GM12878 (cell line): ENCODE measurements around the gene S100P. TPM values are rescaled to one million over a fixed set of nuclear protein-coding genes. Genes with fewer than 3 reads are reported as not detected.

Experiments used
- CBX5 ChIP-seq: sonication (generic); IDR thresholded peaks from 2 replicates; pipeline ENCODE4 v1.6.1; 2016; ENCODE audit warnings: low read depth, moderate library complexity, mild to moderate bottlenecking, inconsistent platforms
- CTCF ChIP-seq, 3 experiments: IDR thresholded peaks in 2 of 3; conservative IDR thresholded peaks in 1 of 3; 2 replicates each; pipeline ENCODE4 v1.5.1; 2011; ENCODE audit warnings: low read depth in 3 of 3, low read length in 3 of 3, mild to moderate bottlenecking in 3 of 3, control low read depth in 2 of 3, moderate library complexity in 2 of 3, inconsistent platforms in 1 of 3, mixed read lengths in 1 of 3; ENCODE audit not compliant: control insufficient read depth in 2 of 3, insufficient read depth in 1 of 3; ENCODE audit errors: extremely low read depth in 1 of 3
- MTA2 ChIP-seq: fragments of 450-650 bp; IDR thresholded peaks from 2 replicates; pipeline ENCODE4 v1.6.1; 2016; ENCODE audit warnings: low read depth, mild to moderate bottlenecking, moderate library complexity
- NR2C1 ChIP-seq: fragments of 450-650 bp; IDR thresholded peaks from 2 replicates; pipeline ENCODE4 v1.6.1; 2017; ENCODE audit warnings: antibody characterized with exemption, mild to moderate bottlenecking, moderate library complexity
- PBX3 ChIP-seq: IDR thresholded peaks from 2 replicates; pipeline ENCODE4 v1.6.1; 2011; ENCODE audit warnings: mild to moderate bottlenecking, low read depth, low read length, moderate library complexity; ENCODE audit not compliant: insufficient replicate concordance
- POU2F2 ChIP-seq: IDR thresholded peaks from 3 replicates; pipeline ENCODE4 v1.6.1; 2011; ENCODE audit warnings: low read depth, mild to moderate bottlenecking, low read length, borderline replicate concordance
- SMAD5 ChIP-seq: IDR thresholded peaks from 2 replicates; pipeline ENCODE4 v1.6.1; 2016; ENCODE audit warnings: antibody characterized with exemption, low read depth
- SMARCA5 ChIP-seq: fragments of 450-650 bp; IDR thresholded peaks from 2 replicates; pipeline ENCODE4 v1.6.1; 2017; ENCODE audit warnings: mild to moderate bottlenecking
- SP1 ChIP-seq: IDR thresholded peaks from one replicate; pipeline ENCODE4 v1.6.1; 2011; ENCODE audit warnings: low read depth, low read length
- TCF12 ChIP-seq: IDR thresholded peaks from 2 replicates; pipeline ENCODE4 v1.6.1; 2011; ENCODE audit warnings: low read depth, mild to moderate bottlenecking, low read length
- USF1 ChIP-seq: IDR thresholded peaks from 2 replicates; pipeline ENCODE4 v1.6.1; 2011; ENCODE audit warnings: borderline replicate concordance, low read depth, mild to moderate bottlenecking, moderate library complexity, mixed read lengths, low read length; ENCODE audit not compliant: insufficient read depth; ENCODE audit errors: extremely low read length
- YBX1 ChIP-seq: fragments of 450-650 bp; IDR thresholded peaks from 2 replicates; pipeline ENCODE4 v1.6.1; 2016; ENCODE audit warnings: antibody characterized with exemption
- YY1 ChIP-seq: IDR thresholded peaks from 2 replicates; pipeline ENCODE4 v1.6.1; 2011; ENCODE audit warnings: low read depth, mild to moderate bottlenecking, low read length
- ZNF687 ChIP-seq: fragments of 450-650 bp; IDR thresholded peaks from 2 replicates; pipeline ENCODE4 v1.6.1; 2017; ENCODE audit warnings: mild to moderate bottlenecking, moderate library complexity
- ZZZ3 ChIP-seq: IDR thresholded peaks from 2 replicates; pipeline ENCODE4 v1.6.1; 2011; ENCODE audit warnings: low read depth; ENCODE audit not compliant: control insufficient read depth, insufficient read length
- polyA plus RNA-seq, 11 experiments: library from polyadenylated mRNA; depleted of rRNA in 4 of 11; unstranded in 6 of 11; stranded (reverse) in 5 of 11; fragments of >200 nt; fragmentation: Nextera tagmentation in 4 of 11; fragmentation: Illumina TruSeq in 1 of 11; extraction: Ambion mirVana in 4 of 11; extraction: Trizol in 1 of 11; gene quantifications; 1 replicate in 1 of 11; 2 replicates in 10 of 11; pipeline versions ENCODE4 v1.2.1 to v1.2.3, GENCODE V29; 2011 to 2016; ENCODE audit warnings: inconsistent platforms in 2 of 11, missing spikeins in 2 of 11, low read depth in 1 of 11
- total RNA-seq, 4 experiments: library from RNA; depleted of rRNA in 3 of 4; stranded (reverse); fragments of >200 nt in 3 of 4; fragmentation: Illumina TruSeq in 1 of 4; extraction: Trizol in 1 of 4; gene quantifications; 2 replicates each; pipeline versions ENCODE4 v1.2.1 to v1.2.3, GENCODE V29; 2013 to 2021
- TF ChIP-seq, protein P1 (sequence below): fragments of 450-650 bp; IDR thresholded peaks from 2 replicates; pipeline ENCODE4 v1.6.1; 2017; ENCODE audit warnings: mild to moderate bottlenecking, moderate library complexity

The S100P gene
- total and polyA plus RNA-seq, 10 of the 15 experiments (the other 5 are each of a cell fraction or from before 2014, with no cell fraction given): 0.90 TPM; not detected in 9

GRCh38 chr4:6709230-6710114 is 15.8 kb downstream of the S100P start, which contains the start of gene MRFAP1L1 (continued):
- TF ChIP-seq, protein P1, sequence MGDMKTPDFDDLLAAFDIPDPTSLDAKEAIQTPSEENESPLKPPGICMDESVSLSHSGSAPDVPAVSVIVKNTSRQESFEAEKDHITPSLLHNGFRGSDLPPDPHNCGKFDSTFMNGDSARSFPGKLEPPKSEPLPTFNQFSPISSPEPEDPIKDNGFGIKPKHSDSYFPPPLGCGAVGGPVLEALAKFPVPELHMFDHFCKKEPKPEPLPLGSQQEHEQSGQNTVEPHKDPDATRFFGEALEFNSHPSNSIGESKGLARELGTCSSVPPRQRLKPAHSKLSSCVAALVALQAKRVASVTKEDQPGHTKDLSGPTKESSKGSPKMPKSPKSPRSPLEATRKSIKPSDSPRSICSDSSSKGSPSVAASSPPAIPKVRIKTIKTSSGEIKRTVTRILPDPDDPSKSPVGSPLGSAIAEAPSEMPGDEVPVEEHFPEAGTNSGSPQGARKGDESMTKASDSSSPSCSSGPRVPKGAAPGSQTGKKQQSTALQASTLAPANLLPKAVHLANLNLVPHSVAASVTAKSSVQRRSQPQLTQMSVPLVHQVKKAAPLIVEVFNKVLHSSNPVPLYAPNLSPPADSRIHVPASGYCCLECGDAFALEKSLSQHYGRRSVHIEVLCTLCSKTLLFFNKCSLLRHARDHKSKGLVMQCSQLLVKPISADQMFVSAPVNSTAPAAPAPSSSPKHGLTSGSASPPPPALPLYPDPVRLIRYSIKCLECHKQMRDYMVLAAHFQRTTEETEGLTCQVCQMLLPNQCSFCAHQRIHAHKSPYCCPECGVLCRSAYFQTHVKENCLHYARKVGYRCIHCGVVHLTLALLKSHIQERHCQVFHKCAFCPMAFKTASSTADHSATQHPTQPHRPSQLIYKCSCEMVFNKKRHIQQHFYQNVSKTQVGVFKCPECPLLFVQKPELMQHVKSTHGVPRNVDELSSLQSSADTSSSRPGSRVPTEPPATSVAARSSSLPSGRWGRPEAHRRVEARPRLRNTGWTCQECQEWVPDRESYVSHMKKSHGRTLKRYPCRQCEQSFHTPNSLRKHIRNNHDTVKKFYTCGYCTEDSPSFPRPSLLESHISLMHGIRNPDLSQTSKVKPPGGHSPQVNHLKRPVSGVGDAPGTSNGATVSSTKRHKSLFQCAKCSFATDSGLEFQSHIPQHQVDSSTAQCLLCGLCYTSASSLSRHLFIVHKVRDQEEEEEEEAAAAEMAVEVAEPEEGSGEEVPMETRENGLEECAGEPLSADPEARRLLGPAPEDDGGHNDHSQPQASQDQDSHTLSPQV: no peak
- TF ChIP-seq USF1: peak; percentile 4
- TF ChIP-seq ZZZ3: no peak
- no peak for TF ChIP-seq CBX5
- TF ChIP-seq PBX3: peak; percentile 80
- TF ChIP-seq NR2C1: no peak
- peak; percentile 75; the same call in 2 of the 3 replicates for TF ChIP-seq POU2F2
- no peak for TF ChIP-seq SP1
- TF ChIP-seq MTA2: 0 out of 2 replicates have a peak, but pooled peaks have one; percentile 25
- TF ChIP-seq YBX1: no peak
- no peak for TF ChIP-seq SMARCA5
- peak; percentile 65; the same call in 1 of the 2 replicates for TF ChIP-seq TCF12
- TF ChIP-seq ZNF687: 0 out of 2 replicates have a peak, but pooled peaks have one; percentile 49
- TF ChIP-seq SMAD5: peak; percentile 81; the same call in 1 of the 2 replicates
- TF ChIP-seq CTCF (IDR thresholded peaks at IDR 0.05 in 2 of 3, conservative IDR thresholded peaks at IDR 0.05 in 1 of 3; ENCODE audit: control insufficient read depth in 2 of 3, extremely low read depth in 1 of 3, insufficient read depth in 1 of 3, low read depth in 3 of 3, low read length in 3 of 3): peak in 2 of 3 experiments; percentile 7 to 10; a peak in 1 of 6 replicates
- TF ChIP-seq YY1: peak; percentile 97
